ENCODE data around the gene SPTB.

DNA sequence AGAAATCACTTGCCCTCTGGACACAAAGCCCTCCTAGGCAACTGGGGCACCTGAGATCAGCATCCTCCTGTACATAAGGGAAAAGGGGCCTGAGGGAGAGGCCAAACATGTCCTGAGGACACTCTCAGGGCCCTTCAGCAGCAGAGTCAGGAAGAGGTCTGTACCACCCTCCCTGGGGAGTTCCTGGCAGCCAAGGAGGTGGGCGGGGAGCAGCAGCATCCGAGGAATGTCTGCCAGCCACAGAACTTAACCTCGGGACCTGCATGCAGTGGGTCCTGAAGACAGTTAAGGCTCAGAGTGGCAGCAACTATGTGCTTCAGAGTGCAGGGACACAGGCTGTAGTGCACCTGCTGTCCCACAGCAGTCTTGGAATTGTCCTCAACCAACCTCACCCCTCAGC lies 62.1 kb downstream of the SPTB start:
- TF ChIP-seq, protein P1, sequence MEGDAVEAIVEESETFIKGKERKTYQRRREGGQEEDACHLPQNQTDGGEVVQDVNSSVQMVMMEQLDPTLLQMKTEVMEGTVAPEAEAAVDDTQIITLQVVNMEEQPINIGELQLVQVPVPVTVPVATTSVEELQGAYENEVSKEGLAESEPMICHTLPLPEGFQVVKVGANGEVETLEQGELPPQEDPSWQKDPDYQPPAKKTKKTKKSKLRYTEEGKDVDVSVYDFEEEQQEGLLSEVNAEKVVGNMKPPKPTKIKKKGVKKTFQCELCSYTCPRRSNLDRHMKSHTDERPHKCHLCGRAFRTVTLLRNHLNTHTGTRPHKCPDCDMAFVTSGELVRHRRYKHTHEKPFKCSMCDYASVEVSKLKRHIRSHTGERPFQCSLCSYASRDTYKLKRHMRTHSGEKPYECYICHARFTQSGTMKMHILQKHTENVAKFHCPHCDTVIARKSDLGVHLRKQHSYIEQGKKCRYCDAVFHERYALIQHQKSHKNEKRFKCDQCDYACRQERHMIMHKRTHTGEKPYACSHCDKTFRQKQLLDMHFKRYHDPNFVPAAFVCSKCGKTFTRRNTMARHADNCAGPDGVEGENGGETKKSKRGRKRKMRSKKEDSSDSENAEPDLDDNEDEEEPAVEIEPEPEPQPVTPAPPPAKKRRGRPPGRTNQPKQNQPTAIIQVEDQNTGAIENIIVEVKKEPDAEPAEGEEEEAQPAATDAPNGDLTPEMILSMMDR (IDR thresholded peaks at IDR 0.05): no peak
- TF ChIP-seq POLR2A (IDR thresholded peaks at IDR 0.05): no peak
- no peak for TF ChIP-seq POLR2AphosphoS5 (IDR thresholded peaks at IDR 0.05)
- TF ChIP-seq EP300 (IDR thresholded peaks at IDR 0.05): no peak

Measured in sigmoid colon (tissue), 4 donors.